H1 (cell line): ENCODE measurements around the gene TWSG1. TPM values are rescaled to one million over a fixed set of nuclear protein-coding genes. Genes with fewer than 3 reads are reported as not detected.
A peak's percentile ranks its signal among the peaks of the same experiment; 100 is the strongest.

Source experiments
- CTCF ChIA-PET: fragments of 300-600 bp; sonication (Branson Sonifier 250); formaldehyde crosslinking; loops from one replicate; lab custom pipeline; 2021; ENCODE audit not compliant: partially characterized antibody; lab: Charles Lee
- POLR2A ChIA-PET: fragments of 300-600 bp; sonication (Branson Sonifier 250); formaldehyde crosslinking; loops from one replicate; lab custom pipeline; 2021; ENCODE audit warnings: inconsistent platforms; ENCODE audit not compliant: partially characterized antibody; lab: Charles Lee
- DNase-seq, 2 experiments: peaks; one replicate each; pipeline versions ENCODE4 v3.0.0 to v3.0.0-alpha.2; 2010 to 2022; ENCODE audit warnings: low spot score in 2 of 2, low read depth in 1 of 2, mixed read lengths in 1 of 2
- FAIRE-seq: peaks from 2 replicates; lab custom pipeline; 2011; peaks lifted over from hg19 to GRCh38; lab: Jason Lieb, UNC
- H2AFZ ChIP-seq: 2 replicates; pipeline ENCODE4 v1.8.1; 2012; ENCODE audit warnings: low read length, inconsistent platforms
- H2AK5ac ChIP-seq: 2 replicates; pipeline ENCODE4 v1.6.1; 2013; ENCODE audit warnings: low read depth, low read length
- H2BK120ac ChIP-seq: replicated peaks from 2 replicates; pipeline ENCODE3; 2013; ENCODE audit warnings: low read depth, low read length, inconsistent platforms
- H2BK12ac ChIP-seq: 2 replicates; pipeline ENCODE4 v1.6.1; 2013; ENCODE audit warnings: low read depth, low read length
- H2BK15ac ChIP-seq: 2 replicates; pipeline ENCODE4 v1.6.1; 2013; ENCODE audit warnings: low read length
- H2BK20ac ChIP-seq: 2 replicates; pipeline ENCODE4 v1.6.1; 2013; ENCODE audit warnings: low read length
- H2BK5ac ChIP-seq: 2 replicates; pipeline ENCODE4 v1.6.1; 2013; ENCODE audit warnings: low read depth, low read length
- H3K14ac ChIP-seq: 2 replicates; pipeline ENCODE4 v1.6.1; 2013; ENCODE audit warnings: inconsistent platforms; ENCODE audit not compliant: insufficient read length
- H3K18ac ChIP-seq: 2 replicates; pipeline ENCODE4 v1.6.1; 2013; ENCODE audit warnings: low read length; ENCODE audit errors: extremely low read depth
- H3K23ac ChIP-seq: 2 replicates; pipeline ENCODE4 v1.6.1; 2013; ENCODE audit warnings: inconsistent platforms; ENCODE audit not compliant: insufficient read length
- H3K23me2 ChIP-seq: 2 replicates; pipeline ENCODE4 v1.6.1; 2013; ENCODE audit warnings: low read depth, low read length
- H3K27ac ChIP-seq: 2 replicates; pipeline ENCODE4 v1.6.1; 2011; ENCODE audit warnings: low read depth, low read length, inconsistent platforms
- H3K27me3 ChIP-seq, 4 experiments: replicated peaks in 1 of 4; 1 replicate in 1 of 4; 2 replicates in 3 of 4; pipeline versions ENCODE4 v1.6.1 to v1.8.1; 2011 to 2013; ENCODE audit warnings: low read length in 3 of 4, mild to moderate bottlenecking in 3 of 4, inconsistent platforms in 2 of 4, mixed read lengths in 2 of 4, moderate library complexity in 1 of 4; ENCODE audit not compliant: control insufficient read depth in 3 of 4, insufficient read depth in 3 of 4; ENCODE audit errors: extremely low read depth in 1 of 4
- H3K36me3 ChIP-seq, 4 experiments: 2 replicates each; pipeline versions ENCODE4 v1.6.1 to v1.8.1; 2011 to 2013; ENCODE audit warnings: mild to moderate bottlenecking in 4 of 4, low read length in 3 of 4, moderate library complexity in 2 of 4, control low read depth in 1 of 4, inconsistent platforms in 1 of 4; ENCODE audit not compliant: insufficient read depth in 4 of 4, control insufficient read depth in 2 of 4
- H3K4ac ChIP-seq: replicated peaks from 2 replicates; pipeline ENCODE3; 2013; ENCODE audit warnings: low read length, low read depth, mixed read lengths, inconsistent platforms; ENCODE audit not compliant: insufficient read length
- H3K4me1 ChIP-seq, 4 experiments: replicated peaks in 1 of 4; 1 replicate in 1 of 4; 2 replicates in 3 of 4; pipeline versions ENCODE4 v1.6.1 to v1.8.1; 2011 to 2013; ENCODE audit warnings: low read length in 3 of 4, inconsistent platforms in 2 of 4, mixed read lengths in 1 of 4; ENCODE audit not compliant: insufficient read depth in 4 of 4, control insufficient read depth in 3 of 4
- H3K4me2 ChIP-seq, 2 experiments: 2 replicates each; pipeline versions ENCODE4 v1.6.1 to v1.8.1; 2011 to 2013; ENCODE audit warnings: low read depth in 2 of 2, low read length in 2 of 2, control low read depth in 1 of 2, inconsistent platforms in 1 of 2, mild to moderate bottlenecking in 1 of 2; ENCODE audit not compliant: insufficient read depth in 1 of 2
- H3K4me3 ChIP-seq, 4 experiments: fragments of 200-600, 300-600 bp in 1 of 4; sonication (generic), shearing (Covaris generic), sonication (Bioruptor Twin) in 1 of 4; 2 replicates each; pipeline versions ENCODE4 v1.5.1 to v1.8.1; 2011 to 2016; ENCODE audit warnings: low read length in 4 of 4, low read depth in 3 of 4, control low read depth in 2 of 4, inconsistent platforms in 2 of 4, mild to moderate bottlenecking in 2 of 4, mixed read lengths in 1 of 4, moderate library complexity in 1 of 4; ENCODE audit not compliant: insufficient read depth in 2 of 4; ENCODE audit errors: extremely low read depth in 1 of 4
- H3K56ac ChIP-seq: replicated peaks from 2 replicates; pipeline ENCODE3; 2013; ENCODE audit warnings: low read depth, mild to moderate bottlenecking, mixed read lengths, low read length, inconsistent platforms; ENCODE audit not compliant: insufficient read length
- H3K79me1 ChIP-seq: 2 replicates; pipeline ENCODE4 v1.6.1; 2013; ENCODE audit warnings: low read depth, low read length, control low read depth
- H3K79me2 ChIP-seq, 2 experiments: 2 replicates each; pipeline versions ENCODE4 v1.6.1 to v1.8.1; 2012 to 2013; ENCODE audit warnings: low read length in 2 of 2, mild to moderate bottlenecking in 2 of 2, inconsistent platforms in 1 of 2; ENCODE audit not compliant: insufficient read depth in 2 of 2, control insufficient read depth in 1 of 2
- H3K9ac ChIP-seq, 4 experiments: replicated peaks in 1 of 4; 1 replicate in 1 of 4; 2 replicates in 3 of 4; pipeline versions ENCODE4 v1.6.1 to v1.8.1; 2011 to 2013; ENCODE audit warnings: low read depth in 3 of 4, low read length in 3 of 4, control low read depth in 2 of 4, mild to moderate bottlenecking in 2 of 4, moderate library complexity in 2 of 4, inconsistent platforms in 1 of 4; ENCODE audit errors: extremely low read depth in 1 of 4
- H3K9me3 ChIP-seq, 2 experiments: 2 replicates each; pipeline versions ENCODE4 v1.6.1 to v1.8.1; 2012 to 2013; ENCODE audit warnings: mild to moderate bottlenecking in 2 of 2, moderate library complexity in 2 of 2, control low read depth in 1 of 2, inconsistent platforms in 1 of 2, low read depth in 1 of 2, low read length in 1 of 2, mixed read lengths in 1 of 2; ENCODE audit not compliant: insufficient read depth in 2 of 2
- H4K20me1 ChIP-seq, 2 experiments: replicated peaks in 1 of 2; 2 replicates each; pipeline versions ENCODE3 to v1.8.1; 2011 to 2013; ENCODE audit warnings: inconsistent platforms in 2 of 2, low read length in 2 of 2, mild to moderate bottlenecking in 1 of 2; ENCODE audit not compliant: insufficient read depth in 2 of 2, control insufficient read depth in 1 of 2
- H4K5ac ChIP-seq: 2 replicates; pipeline ENCODE4 v1.6.1; 2013; ENCODE audit warnings: low read length, low read depth, mixed read lengths, inconsistent platforms; ENCODE audit not compliant: insufficient read length
- H4K8ac ChIP-seq: 2 replicates; pipeline ENCODE4 v1.8.0; 2013; ENCODE audit warnings: mild to moderate bottlenecking, moderate library complexity, low read length, inconsistent platforms; ENCODE audit not compliant: insufficient read depth; ENCODE audit errors: extremely low read depth
- H4K91ac ChIP-seq: replicated peaks from 2 replicates; pipeline ENCODE3; 2013; ENCODE audit warnings: low read length, mixed read lengths, inconsistent platforms; ENCODE audit not compliant: insufficient read length
- CBX8 ChIP-seq: fragments of 300-800, 300-1000 bp; sonication (generic); IDR thresholded peaks from 2 replicates; pipeline ENCODE4 v1.7.1; 2016; ENCODE audit warnings: low read depth, low read length, borderline replicate concordance
- CTBP2 ChIP-seq: IDR thresholded peaks from 2 replicates; pipeline ENCODE4 v1.7.0; 2011; ENCODE audit warnings: borderline replicate concordance, mild to moderate bottlenecking, moderate library complexity, mixed read lengths, low read length; ENCODE audit not compliant: insufficient read depth, insufficient read length
- whole genome bisulfite sequencing, 2 experiments: shearing (Covaris generic) in 1 of 2; methylation state at CpG; one replicate each; pipeline versions ENCODE4 v1.1.6 to v1.1.7; 2013 to 2015; ENCODE audit warnings: low lambda C conversion rate in 2 of 2, mixed read lengths in 2 of 2, inconsistent platforms in 1 of 2, low coverage in 1 of 2, missing lambda C conversion rate in 1 of 2; ENCODE audit not compliant: insufficient replicate concordance in 2 of 2, insufficient coverage in 1 of 2, insufficient read length in 1 of 2; ENCODE audit errors: extremely low coverage in 1 of 2, missing lambda C conversion rate in 1 of 2; 5-methylcytosine and 5-hydroxymethylcytosine counted together
- polyA plus RNA-seq, 7 experiments: library from polyadenylated mRNA; depleted of rRNA in 3 of 7; stranded (reverse) in 5 of 7; unstranded in 2 of 7; fragments of >200 nt in 5 of 7; fragments of 200-250 nt in 2 of 7; gene quantifications; 1 replicate in 5 of 7; 2 replicates in 1 of 7; 4 replicates in 1 of 7; pipeline versions ENCODE4 v1.2.1 to v1.2.3, GENCODE V29; 2011 to 2013; ENCODE audit warnings: missing spikeins in 2 of 7, mixed read lengths in 2 of 7
- total RNA-seq: library from RNA; stranded (reverse); fragmentation: NEBNext Ultra II Directional; extraction: Animal tissue kit (Norgen Biotek cat#: 25700); gene quantifications from 2 replicates; pipeline ENCODE4 v1.2.1, GENCODE V29; 2021

The TWSG1 gene
- total and polyA plus RNA-seq, 2 of the 8 experiments (the other 6 are each of a cell fraction or from before 2014, with no cell fraction given): 11.8 to 19.8 TPM

DNA sequence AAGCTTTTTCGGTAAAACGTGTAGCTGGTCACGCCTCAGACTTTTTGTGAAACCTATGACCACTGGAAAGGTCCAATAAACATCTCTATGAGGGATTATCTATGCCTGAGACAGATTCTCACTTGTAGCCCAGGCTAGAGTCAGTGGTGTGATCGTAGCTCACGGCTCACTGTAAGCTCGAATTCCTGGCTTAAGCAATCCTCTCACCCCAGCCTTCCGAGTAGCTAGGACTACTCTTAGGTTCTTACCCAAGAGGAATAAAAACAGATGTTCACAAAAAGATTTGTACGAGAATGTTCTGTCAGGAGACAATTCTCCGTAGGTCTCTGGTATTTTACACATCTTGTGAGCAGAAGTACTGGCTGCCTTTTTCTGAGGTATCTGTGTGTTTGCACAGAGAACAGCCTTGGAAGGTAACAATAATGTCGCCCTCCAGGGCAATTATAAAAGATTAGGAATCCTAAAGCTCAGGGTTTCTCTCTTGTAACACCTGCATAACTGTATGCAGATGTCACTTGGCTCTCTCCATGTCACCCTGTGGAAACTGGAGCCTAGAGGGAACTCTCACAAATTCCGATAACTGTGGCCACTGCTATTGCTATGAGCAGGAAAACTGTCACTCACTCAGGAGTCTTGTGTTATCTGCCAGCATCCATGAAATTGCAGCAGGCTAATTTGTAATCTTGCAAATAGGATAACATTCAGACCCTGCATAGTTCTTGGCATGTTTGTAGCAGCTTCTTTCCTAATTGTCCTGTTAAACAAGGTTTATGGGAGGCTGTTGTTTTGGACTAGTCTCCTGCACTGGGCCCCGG lies 115.2 kb downstream of the TWSG1 start:
- 74% methylated on average over 12 of the region's 12 CpGs; no CpG with 5 or more reads in 1 of the 2 experiments for WGBS, 2 experiments
- DNase-seq (peak in 1 of 2 experiments; percentile 35), FAIRE-seq (no peak)
- no peak overlapping the region for H3K23ac ChIP-seq
- no peak overlapping the region for H3K9ac ChIP-seq
- H3K36me3 ChIP-seq: no peaks in the 10 kb centered on the region
- H4K8ac ChIP-seq: no peak overlapping the region
- H3K9me3 ChIP-seq: no peaks in the 10 kb centered on the region
- H4K20me1 ChIP-seq: no peaks in the 10 kb centered on the region
- no peak overlapping the region for H3K4ac ChIP-seq
- H2BK120ac ChIP-seq: no peak overlapping the region
- H2BK5ac ChIP-seq: no peak overlapping the region
- no peak overlapping the region for H3K4me2 ChIP-seq
- H3K4me1 ChIP-seq: peaks cover 0 to 3% (median 0%) of the 10 kb centered on the region in 4 experiments; a peak in 2 of 7 replicates
- H2BK20ac ChIP-seq: no peak overlapping the region
- H3K18ac ChIP-seq: no peak overlapping the region
- no peak overlapping the region for H4K91ac ChIP-seq
- H3K79me2 ChIP-seq: no peaks in the 10 kb centered on the region
- CTCF ChIA-PET: interaction anchor here (0.5 to 2.3 kb wide), 4 partner anchors 9 to 1577 kb away, joined by 3 to 5 read pairs (median 4); no protein-coding TSS in a partner anchor
- no peak overlapping the region for H2BK15ac ChIP-seq
- no peaks in the 10 kb centered on the region for H3K27me3 ChIP-seq
- H3K4me3 ChIP-seq: no peak overlapping the region
- no peak overlapping the region for H2AK5ac ChIP-seq
- POLR2A ChIA-PET: no interaction called here
- H3K56ac ChIP-seq: no peak overlapping the region
- H3K23me2 ChIP-seq: no peaks in the 10 kb centered on the region
- no peak overlapping the region for H3K14ac ChIP-seq
- no peak overlapping the region for H4K5ac ChIP-seq
- H2AFZ ChIP-seq: peak overlapping the region; percentile 42
- no peak overlapping the region for H3K27ac ChIP-seq
- H2BK12ac ChIP-seq: no peak overlapping the region
- no peaks in the 10 kb centered on the region for H3K79me1 ChIP-seq
- TF ChIP-seq CTBP2 (no peak), CBX8 (no peak)
